ENCODE data around the gene LARP1.
"Not testable (repeated sequence)": the region's sequence is repeated elsewhere in the genome, so short reads cannot be mapped to it uniquely, and the experiment has no call there.

Gene LARP1

DNA sequence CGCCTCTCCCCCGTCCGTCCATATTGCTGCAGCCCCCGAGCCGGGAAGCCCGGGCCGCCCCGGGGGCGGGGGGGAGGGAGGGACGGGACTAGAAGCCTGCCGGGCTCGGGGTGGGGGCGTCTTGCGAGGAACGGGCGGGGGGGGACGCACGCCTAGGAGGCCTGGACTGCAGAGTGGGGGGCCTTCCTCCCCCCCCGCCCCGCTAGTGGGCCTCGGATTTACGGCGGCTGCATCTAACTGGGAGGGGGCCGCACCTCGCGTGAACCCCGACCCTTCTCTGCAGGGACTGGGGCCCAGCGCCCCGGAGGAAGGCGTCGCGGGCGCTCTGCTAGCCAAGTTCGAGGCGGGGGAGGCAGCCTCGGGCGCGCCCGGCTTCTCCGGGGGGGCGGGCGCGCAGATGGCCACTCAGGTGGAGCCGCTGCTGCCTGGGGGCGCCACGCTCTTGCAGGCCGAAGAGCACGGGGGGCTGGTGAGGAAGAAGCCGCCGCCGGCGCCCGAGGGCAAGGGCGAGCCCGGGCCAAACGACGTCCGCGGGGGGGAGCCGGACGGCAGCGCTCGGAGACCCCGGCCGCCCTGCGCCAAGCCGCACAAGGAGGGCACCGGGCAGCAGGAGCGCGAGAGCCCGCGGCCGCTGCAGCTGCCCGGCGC lies at the start of gene LARP1:
Gene LARP1, plus strand, starts transcription at position 17 of the 648 bp plus-strand sequence. Its CDS starts 381 bp downstream, at position 398.
- DNase-seq = no peak

DNA sequence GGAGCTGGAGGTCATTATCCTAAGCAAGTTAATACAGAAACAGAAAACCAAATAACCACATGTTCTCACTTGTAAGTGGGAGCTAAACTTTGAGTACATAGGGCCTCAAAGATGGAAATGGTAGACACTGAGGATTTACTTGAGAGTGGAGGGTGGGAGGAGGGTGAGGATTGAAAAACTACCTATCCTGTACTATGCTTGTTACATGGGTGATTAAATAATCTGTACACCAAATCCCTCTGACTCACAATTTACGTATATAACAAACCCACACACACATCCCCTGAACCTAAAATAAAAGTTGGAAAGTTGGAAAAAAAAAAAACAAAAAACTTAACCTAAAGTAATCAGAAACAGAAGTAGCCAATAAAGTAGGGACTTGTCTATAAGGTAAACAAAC lies 48.8 kb upstream of the LARP1 start:
- DNase-seq = no peak

DNA sequence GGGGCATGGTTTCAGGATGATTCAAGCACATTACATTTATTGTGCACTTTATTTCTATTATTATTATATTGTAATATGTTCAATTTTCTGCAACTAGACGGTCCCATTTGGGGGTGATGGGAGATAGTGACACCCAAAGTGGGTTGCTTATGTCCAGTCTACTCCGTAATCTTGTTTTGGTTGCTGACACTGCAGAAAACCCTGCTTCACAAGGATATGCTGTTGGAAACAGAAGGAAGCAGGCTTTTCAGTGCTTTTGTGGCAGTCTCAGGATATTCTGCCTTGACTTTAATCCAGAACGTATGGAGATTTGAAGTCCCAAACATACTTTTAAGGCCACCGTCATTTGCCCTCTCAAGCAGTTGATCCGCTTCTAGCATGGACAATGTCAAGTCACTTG lies 47.5 kb upstream of the LARP1 start:
- DNase-seq = no peak

DNA sequence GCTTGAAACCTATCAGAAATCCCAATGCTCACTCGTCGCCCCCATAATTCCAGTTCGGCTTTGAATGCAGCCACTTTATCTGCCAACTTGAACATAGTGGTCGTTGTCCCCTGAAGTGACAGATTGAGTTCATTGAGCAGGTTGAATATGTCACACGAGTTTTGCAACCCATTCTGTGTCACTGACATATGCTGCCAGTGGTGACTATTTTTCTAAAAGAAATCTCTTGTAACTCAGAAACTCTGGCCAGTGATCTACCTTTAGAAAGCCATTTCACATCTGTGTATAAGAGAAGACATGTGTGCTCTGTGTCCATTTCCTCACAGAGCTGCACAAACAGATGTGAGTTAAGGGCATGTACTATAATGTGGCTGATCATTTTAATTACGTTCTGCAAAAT lies 47.0 kb upstream of the LARP1 start:
- no peak for DNase-seq

DNA sequence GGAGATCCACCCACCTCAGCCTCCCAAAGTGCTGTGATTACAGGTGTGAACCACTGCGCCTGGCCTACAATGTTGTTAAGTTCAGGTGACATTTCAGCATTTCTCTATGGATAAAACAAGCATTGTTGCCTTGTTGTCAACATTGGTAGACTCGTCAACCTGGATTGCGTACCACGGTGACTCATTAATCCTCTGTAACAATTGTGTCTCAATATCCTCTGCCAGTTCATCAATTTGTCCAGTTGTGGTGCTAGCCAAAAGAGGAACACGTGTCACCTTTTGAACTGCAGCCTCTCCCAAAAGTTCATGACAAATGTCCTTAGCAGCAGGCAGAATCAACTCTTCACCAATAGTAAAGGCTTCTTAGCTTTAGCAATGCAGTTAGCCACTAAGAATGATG lies 46.3 kb upstream of the LARP1 start:
- no peak for DNase-seq

DNA sequence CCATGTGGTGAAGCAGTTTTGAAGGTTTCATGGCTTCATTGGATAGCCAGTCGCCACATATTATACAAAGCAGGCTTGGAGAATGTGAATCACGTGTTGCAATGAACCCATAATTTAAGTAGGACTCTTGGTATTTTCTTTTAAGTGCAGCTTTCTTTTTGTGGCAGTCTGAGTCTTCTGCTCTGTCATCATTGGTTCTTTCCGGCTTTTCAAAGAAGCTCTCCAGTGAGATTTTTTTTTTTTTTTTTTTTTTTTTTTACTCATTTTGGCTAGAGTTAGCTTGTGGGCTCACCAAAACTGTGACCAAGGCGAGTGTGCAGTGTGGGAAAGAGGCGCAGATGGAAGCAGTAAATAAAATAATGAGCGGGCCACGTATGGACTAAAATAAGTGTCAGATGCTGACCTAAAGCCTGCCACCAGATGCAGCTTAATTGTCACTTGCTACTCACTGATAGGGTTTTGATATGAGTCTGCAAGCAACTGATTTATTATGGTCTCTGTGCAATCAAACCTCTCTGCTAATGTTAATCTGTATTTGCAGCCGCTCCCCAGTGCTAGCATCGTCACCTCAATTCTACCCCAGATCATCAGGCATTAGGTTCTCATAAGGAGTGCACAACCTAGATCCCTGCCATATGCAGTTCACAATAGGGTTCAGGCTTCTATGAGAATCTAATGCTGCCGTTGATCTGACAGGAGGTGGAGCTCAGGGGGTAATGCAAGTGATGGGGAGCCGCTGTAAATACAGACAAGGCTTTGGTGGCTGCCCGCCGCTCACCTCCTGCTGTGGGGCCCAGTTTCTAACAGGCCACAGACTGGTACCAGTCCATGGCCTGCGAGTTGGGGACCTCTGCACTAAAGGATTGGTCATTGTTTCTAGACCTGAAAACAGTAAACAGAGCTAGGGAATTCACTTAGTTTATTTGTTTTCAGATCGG lies 45.5 kb upstream of the LARP1 start:
- no peak for DNase-seq

DNA sequence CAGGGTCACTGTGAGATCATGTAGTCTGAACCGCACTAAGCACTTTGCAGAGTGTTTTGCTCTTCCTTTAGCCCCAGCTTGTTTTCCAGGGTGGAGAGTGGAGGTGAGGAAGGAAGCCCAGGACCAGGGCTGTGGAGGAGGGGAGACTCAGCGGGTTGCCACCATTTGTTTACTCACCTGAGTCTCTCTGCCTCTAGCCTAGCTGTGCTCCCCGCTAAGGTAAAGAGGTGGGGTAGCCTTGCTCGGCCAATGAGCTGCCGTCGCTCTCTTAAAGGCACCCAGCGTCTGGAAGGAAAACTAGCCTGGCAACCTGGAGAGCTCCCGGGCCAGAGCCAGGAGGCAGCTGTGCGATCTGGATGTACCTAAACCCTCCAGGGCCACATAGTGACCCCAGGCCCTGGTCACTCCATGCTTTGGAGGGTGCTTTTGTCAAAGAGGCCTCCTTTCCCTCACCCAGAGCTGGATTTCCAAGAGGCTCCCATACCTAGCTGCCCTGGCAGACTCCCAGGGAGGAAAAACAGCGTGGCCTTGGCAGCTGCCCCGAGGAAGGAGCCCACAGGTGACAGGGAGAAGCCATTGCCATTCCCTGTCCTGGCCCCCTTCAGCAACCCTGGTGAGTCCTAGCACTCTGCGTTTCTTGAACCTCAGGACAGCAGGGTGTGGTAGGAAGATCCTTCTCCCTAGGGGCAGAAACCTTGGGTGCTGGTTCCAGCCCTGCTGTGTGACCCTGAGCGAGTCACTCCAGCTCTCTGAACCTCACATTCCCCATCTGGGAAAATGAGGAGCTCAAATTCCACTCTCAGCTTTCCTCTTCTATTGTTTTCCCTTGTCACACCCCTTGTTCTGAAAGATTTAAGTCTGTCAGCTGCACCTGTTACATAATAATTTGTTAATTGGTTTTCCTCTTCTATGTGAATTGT lies 42.4 kb upstream of the LARP1 start:
- DNase-seq = peak; percentile 69

DNA sequence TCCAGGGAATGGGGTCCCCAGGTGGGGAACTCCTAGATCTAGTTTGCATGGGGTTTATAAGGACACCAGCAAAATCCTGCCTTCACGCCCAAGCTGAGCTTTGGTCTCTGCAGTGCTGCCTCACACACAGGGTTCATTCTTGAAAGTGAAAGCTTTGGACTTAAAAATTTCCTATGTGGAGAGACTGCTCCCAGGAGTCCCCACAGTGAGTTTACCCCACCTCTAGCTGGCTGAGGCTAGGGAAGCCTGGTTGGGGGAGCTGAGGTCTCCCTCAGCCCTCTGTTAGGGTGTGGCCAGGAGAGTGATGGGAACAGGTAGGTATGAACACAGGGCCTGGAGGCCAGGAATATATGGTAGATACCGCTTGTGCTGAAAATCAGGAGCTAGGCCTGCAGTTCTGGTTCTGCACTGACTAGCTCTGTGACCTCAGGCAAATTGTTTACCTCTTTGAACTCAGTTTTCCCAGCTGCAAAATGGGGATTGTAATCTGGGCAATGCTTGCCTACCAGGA lies 41.5 kb upstream of the LARP1 start:
- no peak for DNase-seq

DNA sequence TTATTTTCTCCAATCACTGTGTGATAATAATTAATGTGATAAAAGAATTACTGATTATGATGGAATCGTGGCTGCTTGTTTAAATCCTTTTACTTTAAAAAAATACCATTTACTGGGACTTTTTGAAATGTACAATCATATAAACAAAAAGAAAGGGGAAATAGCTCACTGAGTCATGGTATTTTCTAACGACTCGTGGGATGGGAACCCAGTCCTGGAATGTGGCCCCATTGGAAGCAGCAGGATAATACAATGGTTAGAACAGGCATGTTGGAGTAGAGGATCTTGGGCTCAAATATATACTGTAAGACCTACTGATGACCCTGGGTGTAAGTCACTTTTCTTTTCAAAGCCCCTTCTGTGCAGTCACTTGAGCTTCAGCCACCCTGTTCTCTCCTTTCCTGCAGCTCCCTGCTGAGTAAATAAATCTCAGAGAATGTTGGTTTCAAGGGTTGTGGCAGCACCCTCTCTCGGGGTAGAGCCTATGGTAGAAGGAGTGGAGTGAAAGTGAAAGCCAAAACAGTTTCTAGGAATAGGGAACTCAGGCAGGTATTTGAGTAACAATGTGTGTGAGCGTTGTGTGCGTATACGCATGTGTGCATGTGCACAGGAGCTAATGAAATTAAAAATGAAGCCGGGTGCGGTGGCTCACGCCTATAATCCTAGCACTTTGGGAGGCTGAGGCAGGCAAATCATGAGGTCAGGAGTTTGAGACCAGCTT lies 40.8 kb upstream of the LARP1 start:
- DNase-seq = peak; percentile 58

DNA sequence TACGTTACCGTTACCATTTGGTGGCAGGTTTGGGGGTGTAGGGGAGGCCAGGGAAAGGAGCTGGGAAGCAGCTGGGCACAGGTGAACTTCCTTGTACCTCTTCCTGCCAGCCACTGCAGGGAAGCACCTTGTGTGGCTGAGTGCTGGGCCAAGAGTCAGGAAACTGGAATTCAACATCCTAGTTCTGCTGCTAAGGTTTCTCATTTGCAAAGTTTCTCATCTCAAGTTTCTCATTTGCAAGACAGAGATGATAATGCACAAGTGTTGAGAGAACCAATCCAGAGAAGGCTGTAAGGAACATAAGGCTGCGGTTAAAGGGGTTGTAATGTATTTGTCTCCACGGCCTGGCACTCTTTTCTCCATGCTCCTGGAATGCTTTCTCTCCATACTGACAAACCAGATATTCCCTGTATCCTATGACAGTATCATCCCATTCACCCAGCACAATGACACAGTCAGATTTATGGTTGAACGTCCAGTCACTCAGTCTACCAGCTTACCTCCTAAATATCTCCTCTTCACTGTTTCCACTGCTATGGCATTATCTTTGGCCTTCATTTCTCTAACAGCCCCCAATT lies 33.6 kb upstream of the LARP1 start:
- no peak for DNase-seq

DNA sequence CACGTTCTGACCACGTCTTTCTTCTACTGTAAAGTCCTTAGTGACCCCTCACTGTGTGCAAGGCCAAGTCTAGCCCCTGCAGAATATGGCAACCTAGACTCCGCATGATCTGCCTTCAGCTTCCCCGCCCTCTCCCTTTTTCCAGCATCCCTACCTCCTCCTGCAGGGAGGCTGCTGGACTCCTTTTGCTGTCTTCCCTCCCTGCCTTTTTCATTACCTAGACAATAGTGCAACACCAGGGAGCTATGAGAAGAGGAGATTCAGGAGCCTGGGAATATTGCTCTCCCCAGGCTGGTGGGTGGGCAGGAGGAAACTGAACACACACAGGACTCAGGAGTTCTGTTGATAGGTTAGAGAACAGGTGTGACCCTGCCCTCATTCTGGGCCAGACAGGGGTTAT lies 33.1 kb upstream of the LARP1 start:
- DNase-seq = no peak

DNA sequence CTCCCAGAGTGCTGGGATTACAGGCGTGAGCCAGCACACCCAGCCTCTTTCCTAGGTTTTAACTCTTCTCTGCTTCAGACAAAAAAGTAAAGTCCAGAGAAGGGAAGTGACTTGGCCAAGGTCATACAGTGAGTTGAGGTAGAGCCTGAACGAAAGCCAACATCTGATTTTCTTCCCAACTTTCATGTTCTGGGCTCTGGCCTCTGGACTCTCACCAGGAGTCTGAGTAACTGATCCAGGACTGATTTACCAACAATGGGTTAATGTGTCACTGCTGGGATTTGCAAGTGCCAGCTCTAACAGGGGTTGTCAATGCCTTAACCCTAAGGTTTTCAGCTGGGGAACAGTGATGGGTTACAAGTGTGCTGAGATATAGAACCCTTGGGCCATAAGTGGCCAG lies 32.2 kb upstream of the LARP1 start:
- DNase-seq = no peak

DNA sequence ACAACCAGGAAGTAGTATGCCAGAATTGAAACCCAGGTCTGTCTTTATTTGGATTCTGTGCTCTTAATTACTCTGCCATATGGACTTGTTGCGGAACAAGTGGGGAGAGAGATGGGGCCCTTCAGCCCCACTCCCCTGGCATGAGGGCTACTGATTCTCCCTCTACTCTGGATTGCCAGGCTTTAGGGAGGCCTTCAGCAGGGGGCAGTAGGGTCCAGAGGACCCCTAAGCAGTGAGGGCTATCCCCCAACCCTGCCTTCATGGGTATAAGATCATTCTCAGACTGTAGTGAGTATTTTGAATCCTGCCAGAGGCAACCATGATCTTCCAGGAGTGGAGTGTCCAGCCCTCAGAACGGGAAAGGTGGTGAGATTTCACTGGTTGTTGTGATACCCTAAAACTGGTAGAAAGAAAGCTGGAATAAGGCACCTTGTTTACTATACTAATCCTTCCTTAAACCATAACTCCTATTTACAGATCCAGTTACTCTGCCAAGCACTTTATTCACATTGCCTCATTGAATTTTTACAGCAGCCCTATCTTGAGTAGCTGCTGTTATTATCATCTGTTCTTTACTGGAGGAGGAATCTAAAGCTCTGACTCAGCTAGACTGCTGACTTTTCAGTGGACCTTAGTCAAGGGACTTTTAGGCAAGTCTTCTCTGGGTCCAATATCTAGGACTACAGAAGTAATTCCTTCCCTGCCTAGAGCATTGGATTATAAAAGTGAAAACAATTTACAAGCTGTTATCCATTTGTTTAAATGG lies 31.3 kb upstream of the LARP1 start:
- DNase-seq = no peak

DNA sequence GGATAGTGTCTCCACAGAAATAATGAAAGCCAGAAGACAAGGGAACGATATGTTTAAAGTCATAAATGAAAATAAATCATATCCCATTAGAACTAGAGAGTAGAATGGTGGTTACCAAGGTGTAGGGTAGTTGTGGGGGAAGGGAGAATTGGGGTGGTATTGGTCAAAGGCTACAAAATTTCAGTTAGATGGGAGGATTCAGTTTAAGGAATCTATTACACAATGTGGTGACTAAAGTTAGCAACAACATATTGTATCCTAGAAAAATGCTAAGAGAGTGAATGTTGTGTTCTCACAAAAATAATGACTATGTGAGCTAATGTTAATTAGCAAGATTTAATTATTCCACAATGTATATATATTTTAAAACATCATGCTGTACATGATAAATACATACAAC lies 27.8 kb upstream of the LARP1 start:
- no peak for DNase-seq

DNA sequence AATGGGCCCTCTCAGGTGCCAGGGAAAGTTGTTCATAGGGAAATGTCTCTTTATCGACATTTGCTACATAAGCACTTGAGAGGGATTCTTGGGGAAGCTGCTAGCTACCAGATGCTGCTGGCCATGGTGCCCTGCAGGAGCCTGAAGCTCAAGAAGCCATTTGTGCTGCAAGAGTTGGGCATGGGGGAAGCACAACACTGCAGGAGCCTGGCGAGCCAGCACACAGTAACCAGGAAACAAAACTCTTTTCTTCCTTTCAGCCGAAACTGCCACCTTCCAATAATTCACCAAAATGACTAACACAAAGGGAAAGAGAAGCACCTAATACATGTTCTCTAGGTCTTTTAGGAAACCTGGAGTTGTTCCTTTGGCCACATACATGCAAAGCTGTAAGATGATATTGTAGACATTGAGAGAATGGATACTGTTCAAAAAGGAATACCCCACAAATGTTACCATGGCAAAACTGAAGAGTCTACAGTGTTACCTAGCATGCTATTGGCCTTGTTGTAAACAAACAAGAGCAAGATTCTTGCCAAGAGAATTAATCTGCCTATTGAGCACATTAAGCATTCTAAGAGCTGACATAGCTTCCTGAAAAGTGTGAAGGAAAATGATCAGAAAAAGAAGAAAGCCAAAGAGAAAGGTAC lies 26.1 kb upstream of the LARP1 start:
- peak; percentile 50 for DNase-seq

DNA sequence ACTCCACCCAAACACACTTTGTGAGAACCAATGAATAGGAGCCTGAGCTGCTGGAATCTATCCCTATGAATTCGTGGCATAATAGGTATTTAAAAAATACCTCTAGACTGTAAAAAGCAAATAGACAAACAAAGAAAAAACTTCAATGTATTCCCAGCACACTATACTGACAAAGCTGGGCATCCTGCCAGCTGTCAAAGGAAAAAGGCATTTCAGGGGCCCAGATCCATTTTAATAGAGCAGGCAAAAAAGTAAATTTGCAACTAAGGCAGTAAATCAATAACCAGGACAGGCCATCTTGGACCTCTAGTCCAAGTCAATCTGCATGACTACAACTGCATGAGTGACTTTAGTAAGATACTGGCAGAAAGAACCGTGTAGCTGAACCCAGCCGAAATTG lies 25.6 kb upstream of the LARP1 start:
- no peak for DNase-seq

DNA sequence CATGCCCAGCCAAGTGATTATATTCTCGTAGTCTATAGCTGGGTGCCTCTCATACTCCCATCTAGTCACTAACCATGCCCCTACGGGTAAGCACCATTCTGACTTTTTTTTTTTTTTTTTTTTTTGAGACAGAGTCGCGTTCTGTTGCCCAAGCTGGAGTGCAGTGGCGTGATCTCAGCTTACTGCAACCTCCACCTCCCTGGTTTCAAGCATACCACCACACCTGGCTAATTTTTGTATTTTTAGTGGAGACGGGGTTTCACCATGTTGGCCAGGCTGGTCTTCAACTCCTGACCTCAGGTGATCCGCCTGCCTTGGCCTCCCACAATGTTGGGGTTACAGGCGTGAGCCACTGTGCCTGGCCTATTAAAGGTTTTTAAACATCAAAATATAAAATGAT lies 24.4 kb upstream of the LARP1 start:
- DNase-seq = not testable (repeated sequence)

DNA sequence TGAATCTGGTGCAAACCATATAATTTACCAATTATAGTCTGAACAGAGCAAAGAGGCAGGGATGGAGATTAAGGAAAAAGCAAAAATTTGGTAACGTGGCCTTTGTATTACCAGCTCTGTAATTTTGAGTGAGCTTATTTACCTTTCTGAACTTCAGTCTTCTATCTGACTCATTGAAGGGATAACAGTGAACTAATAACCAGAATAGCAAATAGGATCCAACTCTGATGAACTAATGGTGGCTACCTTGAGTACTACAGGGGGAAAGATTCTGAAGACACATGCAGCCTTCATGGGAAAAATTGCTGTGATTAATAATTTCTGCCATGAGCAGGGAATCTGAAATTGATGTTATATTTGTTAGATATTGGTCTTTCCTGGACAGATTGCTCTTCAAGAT lies 23.0 kb upstream of the LARP1 start:
- DNase-seq = no peak

DNA sequence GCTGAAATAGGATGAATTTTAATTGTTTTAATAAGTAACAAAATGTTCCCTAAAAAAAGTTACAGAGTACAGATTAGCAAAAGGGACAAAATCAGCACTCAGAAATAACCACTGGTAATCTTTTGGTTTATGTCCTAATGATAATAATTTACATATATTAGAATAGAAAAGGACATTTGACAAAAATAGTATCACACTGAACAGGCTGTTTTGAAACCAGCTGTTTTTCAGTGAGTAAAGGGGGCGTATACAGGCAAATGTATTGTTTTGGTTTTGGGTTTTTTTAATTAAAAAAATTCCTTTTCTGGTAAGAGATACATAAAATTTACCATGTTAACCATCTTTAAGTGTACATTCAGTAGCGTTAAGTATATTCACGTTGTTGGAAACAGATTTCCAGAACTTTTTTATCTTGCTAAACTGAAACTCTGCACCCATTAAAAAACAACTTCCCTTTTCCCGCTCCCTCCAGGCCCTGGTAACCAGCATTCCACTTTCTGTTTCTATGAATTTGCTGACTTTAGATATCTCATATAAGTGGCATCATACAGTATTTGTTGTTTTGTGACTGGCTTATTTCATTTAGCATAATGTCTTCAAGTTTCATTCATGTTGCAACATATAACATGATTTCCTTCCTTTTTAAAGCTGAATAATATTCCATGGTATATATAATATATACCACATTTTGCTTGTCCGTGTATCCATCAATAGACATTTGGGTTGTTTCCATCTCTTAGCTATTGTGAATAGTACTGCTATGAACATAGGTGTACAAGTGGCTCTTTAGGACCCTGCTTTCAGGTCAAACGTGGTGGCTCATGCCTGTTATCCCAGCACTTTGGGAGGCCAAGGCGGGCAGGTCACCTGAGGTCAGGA lies 20.6 kb upstream of the LARP1 start:
- no peak for DNase-seq

DNA sequence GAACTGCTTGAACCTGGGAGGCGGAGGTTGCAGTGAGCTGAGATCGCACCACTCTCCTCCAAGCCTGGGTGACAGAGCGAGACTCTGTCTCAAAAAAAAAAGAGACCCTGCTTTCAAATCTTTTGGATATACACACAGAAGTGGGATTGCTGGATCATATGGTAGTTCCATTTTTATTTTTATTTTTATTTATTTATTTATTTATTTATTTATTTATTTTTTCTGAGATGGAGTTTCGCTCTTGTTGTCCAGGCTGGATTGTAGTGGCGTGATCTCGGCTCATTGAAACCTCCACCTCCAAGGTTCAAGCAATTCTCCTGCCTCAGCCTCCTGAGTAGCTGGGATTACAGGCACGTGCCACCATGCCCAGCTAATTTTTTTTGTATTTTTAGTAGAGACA lies 19.8 kb upstream of the LARP1 start:
- DNase-seq = not testable (repeated sequence)
